Breast epithelium (tissue), 3 donors: Measurements from ENCODE around the gene TIMM8A.

Source experiments
- POLR2A ChIP-seq: fragments of 450-650 bp; IDR thresholded peaks from one replicate; pipeline ENCODE4 v1.6.1; 2016; ENCODE audit warnings: antibody characterized with exemption, mild to moderate bottlenecking, moderate library complexity
- TF ChIP-seq, protein P1 (sequence below), 3 donors: fragments of 450-650 bp; IDR thresholded peaks; one replicate each; pipeline ENCODE4 v1.5.1; 2016 to 2017; ENCODE audit warnings: antibody characterized with exemption in 3 of 3, mild to moderate bottlenecking in 3 of 3, moderate library complexity in 3 of 3

- TF ChIP-seq POLR2A: no peak
- TF ChIP-seq, protein P1, sequence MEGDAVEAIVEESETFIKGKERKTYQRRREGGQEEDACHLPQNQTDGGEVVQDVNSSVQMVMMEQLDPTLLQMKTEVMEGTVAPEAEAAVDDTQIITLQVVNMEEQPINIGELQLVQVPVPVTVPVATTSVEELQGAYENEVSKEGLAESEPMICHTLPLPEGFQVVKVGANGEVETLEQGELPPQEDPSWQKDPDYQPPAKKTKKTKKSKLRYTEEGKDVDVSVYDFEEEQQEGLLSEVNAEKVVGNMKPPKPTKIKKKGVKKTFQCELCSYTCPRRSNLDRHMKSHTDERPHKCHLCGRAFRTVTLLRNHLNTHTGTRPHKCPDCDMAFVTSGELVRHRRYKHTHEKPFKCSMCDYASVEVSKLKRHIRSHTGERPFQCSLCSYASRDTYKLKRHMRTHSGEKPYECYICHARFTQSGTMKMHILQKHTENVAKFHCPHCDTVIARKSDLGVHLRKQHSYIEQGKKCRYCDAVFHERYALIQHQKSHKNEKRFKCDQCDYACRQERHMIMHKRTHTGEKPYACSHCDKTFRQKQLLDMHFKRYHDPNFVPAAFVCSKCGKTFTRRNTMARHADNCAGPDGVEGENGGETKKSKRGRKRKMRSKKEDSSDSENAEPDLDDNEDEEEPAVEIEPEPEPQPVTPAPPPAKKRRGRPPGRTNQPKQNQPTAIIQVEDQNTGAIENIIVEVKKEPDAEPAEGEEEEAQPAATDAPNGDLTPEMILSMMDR (IDR thresholded peaks at IDR 0.05): no peak
Observed at GRCh38 chrX:101385795-101386541, 37.4 kb upstream of the TIMM8A start, which contains the start of gene BTK.
